Aorta (tissue), 5 donors: ENCODE data around the gene ZNF492. TPM values are rescaled to one million over a fixed set of nuclear protein-coding genes. Genes with fewer than 3 reads are reported as not detected.
"Not testable (repeated sequence)": the region's sequence is repeated elsewhere in the genome, so short reads cannot be mapped to it uniquely, and the experiment has no call there.

ENCODE experiments used
- ATAC-seq: fragments of 200-7000 bp; cut with Tn5 transposase; one replicate; pipeline ENCODE4 v1.9.1; 2022; ENCODE audit warnings: moderate library complexity; ENCODE audit not compliant: low FRiP score
- DNase-seq, 2 donors: peaks; one replicate each; pipeline ENCODE4 v3.0.0-alpha.2; 2020
- H3K27ac ChIP-seq, 2 donors: one replicate each; pipeline ENCODE4 v1.5.1; 2013; ENCODE audit warnings: low read length in 2 of 2, mild to moderate bottlenecking in 2 of 2, moderate library complexity in 2 of 2, control low read depth in 1 of 2, inconsistent platforms in 1 of 2, low read depth in 1 of 2
- H3K27me3 ChIP-seq, 2 donors: one replicate each; pipeline ENCODE4 v1.6.1; 2013; ENCODE audit warnings: control low read depth in 1 of 2, low read length in 1 of 2, mild to moderate bottlenecking in 1 of 2, moderate library complexity in 1 of 2; ENCODE audit not compliant: insufficient read depth in 2 of 2, control insufficient read depth in 1 of 2
- H3K36me3 ChIP-seq, 2 donors: one replicate each; pipeline ENCODE4 v1.6.1; 2013; ENCODE audit warnings: control low read depth in 1 of 2, low read length in 1 of 2, mild to moderate bottlenecking in 1 of 2; ENCODE audit not compliant: insufficient read depth in 2 of 2, control insufficient read depth in 1 of 2
- H3K4me1 ChIP-seq, 2 donors: one replicate each; pipeline ENCODE4 v1.6.1; 2013; ENCODE audit warnings: low read length in 2 of 2, control low read depth in 1 of 2, mild to moderate bottlenecking in 1 of 2, moderate library complexity in 1 of 2; ENCODE audit not compliant: insufficient read depth in 2 of 2, control insufficient read depth in 1 of 2
- H3K4me3 ChIP-seq, 2 donors: one replicate each; pipeline ENCODE4 v1.5.1; 2013; ENCODE audit warnings: low read length in 2 of 2, control low read depth in 1 of 2, mild to moderate bottlenecking in 1 of 2
- H3K9me3 ChIP-seq: one replicate; pipeline ENCODE4 v1.6.1; 2013; ENCODE audit warnings: mild to moderate bottlenecking, low read length; ENCODE audit not compliant: control insufficient read depth
- WGBS, 2 donors: extraction: QIAGEN DNeasy Blood & Tissue Kit; methylation state at CpG; one replicate each; pipeline ENCODE4 v1.1.7; 2013; 5-methylcytosine and 5-hydroxymethylcytosine counted together
- intact Hi-C, 2 donors: fragments of 100-400 bp; cut with DNase I; formaldehyde crosslinking; loops; one replicate each; pipeline versions ENCODE4 v1.14.2 to v1.15.0; 2022
- polyA plus RNA-seq, 2 donors: library from polyadenylated mRNA; stranded (reverse); fragments of 200-250 nt; gene quantifications; one replicate each; pipeline ENCODE4 v1.2.3, GENCODE V29; 2013
- total RNA-seq, 2 donors: library from RNA; stranded (reverse); fragmentation: NEBNext Ultra II Directional; extraction: Animal tissue kit (Norgen Biotek cat#: 25700); gene quantifications; one replicate each; pipeline ENCODE4 v1.2.1, GENCODE V29; 2021
- donor health status: healthy with polysubstance abuse.
- donor health status: Bipolar disorder and iron deficiency.
- donor health status: DM: no; HTN: no; CAD: no.
- donor health status: DM: no; HTN: no; CAD: no.
- donor health status: DM: yes; HTN: yes; CAD: no.

Gene ZNF492
- total and polyA plus RNA-seq, 4 donors: 0.36 to 0.51 TPM; not detected in 2

DNA sequence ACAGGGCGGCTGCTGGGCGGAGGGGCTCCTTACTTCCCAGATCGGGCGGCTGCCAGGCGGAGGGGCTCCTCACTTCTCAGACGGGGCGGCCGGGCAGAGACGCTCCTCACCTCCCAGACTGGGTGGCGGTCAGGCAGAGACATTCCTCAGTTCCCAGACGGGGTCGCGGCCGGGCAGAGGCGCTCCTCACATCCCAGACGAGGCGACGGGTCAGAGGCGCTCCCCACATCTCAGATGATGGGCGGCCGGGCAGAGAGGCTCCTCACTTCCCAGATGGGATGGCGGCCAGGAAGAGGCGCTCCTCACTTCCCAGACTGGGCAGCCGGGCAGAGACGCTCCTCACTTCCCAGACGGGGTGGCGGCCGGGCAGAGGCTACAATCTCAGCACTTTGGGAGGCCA, 69.0 kb downstream of the ZNF492 start:
- intact Hi-C loops, H3K27ac ChIP-seq, H3K27me3 ChIP-seq, H3K9me3 ChIP-seq, H3K4me3 ChIP-seq, DNase-seq, ATAC-seq, H3K4me1 ChIP-seq, H3K36me3 ChIP-seq: not testable (repeated sequence)
- 93 to 94% methylated on average over 21 to 28 of the region's 28 CpGs for WGBS, 2 donors

GRCh38 chr19:22708983-22709382, 74.9 kb downstream of the ZNF492 start:
- H3K9me3 ChIP-seq: no peaks in the 10 kb centered on the region
- WGBS, 2 donors: 19 to 21% methylated on average over 27 of the region's 27 CpGs
- DNase-seq: no peak
- no peak overlapping the region for H3K4me3 ChIP-seq
- H3K27me3 ChIP-seq: no peaks in the 10 kb centered on the region
- intact Hi-C loops: no loop called here
- ATAC-seq: peak; percentile 48
- no peaks in the 10 kb centered on the region for H3K4me1 ChIP-seq
- H3K27ac ChIP-seq: no peak overlapping the region
- no peaks in the 10 kb centered on the region for H3K36me3 ChIP-seq

Other genes with a start within 250 kb of the ZNF492 start
- 1 to 10 TPM; 4.4 to 4.9 TPM for gene ZNF98, start 212.0 kb upstream of the ZNF492 start, total RNA-seq
- under 1 TPM in 1 of 2 donors, not detected in 1; 0.18 TPM for gene ZNF98, start 212.0 kb upstream of the ZNF492 start, polyA plus RNA-seq
- under 1 TPM; 0.19 to 0.51 TPM for gene ZNF99, start 149.8 kb downstream of the ZNF492 start, total RNA-seq
- gene ZNF99, start 149.8 kb downstream of the ZNF492 start, polyA plus RNA-seq: not detected
- not detected for gene ZNF723, start 198.0 kb downstream of the ZNF492 start, total RNA-seq
- gene ZNF723, start 198.0 kb downstream of the ZNF492 start, polyA plus RNA-seq: not detected